ENCODE data around the gene SUPT3H.

DNA sequence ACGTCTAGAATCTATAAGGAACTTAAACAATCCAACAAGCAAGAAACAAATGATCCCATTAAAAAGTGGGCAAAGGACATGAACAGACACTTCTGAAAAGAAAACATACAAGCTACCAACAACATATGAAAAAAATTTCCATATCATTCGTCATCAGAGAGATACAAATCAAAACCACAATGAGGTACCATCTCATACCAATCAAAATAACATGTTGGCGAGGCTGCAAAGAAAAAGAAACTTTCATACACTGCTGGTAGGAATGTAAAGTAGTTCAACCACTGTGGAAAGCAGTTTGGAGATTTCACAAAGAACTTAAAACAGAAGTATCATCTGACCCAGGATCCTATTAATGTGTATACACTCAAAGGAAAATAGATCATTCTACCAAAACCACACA, 293.5 kb downstream of the SUPT3H start:
- TF ChIP-seq, protein P1, sequence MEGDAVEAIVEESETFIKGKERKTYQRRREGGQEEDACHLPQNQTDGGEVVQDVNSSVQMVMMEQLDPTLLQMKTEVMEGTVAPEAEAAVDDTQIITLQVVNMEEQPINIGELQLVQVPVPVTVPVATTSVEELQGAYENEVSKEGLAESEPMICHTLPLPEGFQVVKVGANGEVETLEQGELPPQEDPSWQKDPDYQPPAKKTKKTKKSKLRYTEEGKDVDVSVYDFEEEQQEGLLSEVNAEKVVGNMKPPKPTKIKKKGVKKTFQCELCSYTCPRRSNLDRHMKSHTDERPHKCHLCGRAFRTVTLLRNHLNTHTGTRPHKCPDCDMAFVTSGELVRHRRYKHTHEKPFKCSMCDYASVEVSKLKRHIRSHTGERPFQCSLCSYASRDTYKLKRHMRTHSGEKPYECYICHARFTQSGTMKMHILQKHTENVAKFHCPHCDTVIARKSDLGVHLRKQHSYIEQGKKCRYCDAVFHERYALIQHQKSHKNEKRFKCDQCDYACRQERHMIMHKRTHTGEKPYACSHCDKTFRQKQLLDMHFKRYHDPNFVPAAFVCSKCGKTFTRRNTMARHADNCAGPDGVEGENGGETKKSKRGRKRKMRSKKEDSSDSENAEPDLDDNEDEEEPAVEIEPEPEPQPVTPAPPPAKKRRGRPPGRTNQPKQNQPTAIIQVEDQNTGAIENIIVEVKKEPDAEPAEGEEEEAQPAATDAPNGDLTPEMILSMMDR (IDR thresholded peaks at IDR 0.05), result no peak
- TF ChIP-seq POLR2A (IDR thresholded peaks at IDR 0.05) (no peak), POLR2AphosphoS5 (IDR thresholded peaks at IDR 0.05) (no peak)

All from transverse colon (tissue), 4 donors.